Lung (tissue), 12 donors: ENCODE measurements around the gene CPLANE1. TPM values are rescaled to one million over a fixed set of nuclear protein-coding genes. Genes with fewer than 3 reads are reported as not detected.

Experiments used
- ATAC-seq: fragments of 200-7000 bp; cut with Tn5 transposase; one replicate; pipeline ENCODE4 v1.9.1; 2020; ENCODE audit warnings: moderate number of reproducible peaks; ENCODE audit not compliant: insufficient read depth, low FRiP score
- DNase-seq, 3 donors: peaks; one replicate each; pipeline ENCODE4 v3.0.0-alpha.2; 2013 to 2017
- H3K27ac ChIP-seq, 2 donors: one replicate each; pipeline ENCODE4 v1.5.1; 2013; ENCODE audit warnings: mild to moderate bottlenecking in 2 of 2, moderate library complexity in 2 of 2, control low read depth in 1 of 2, inconsistent platforms in 1 of 2, low read depth in 1 of 2, low read length in 1 of 2
- H3K27me3 ChIP-seq, 3 donors: one replicate each; pipeline ENCODE4 v1.5.1; 2013; ENCODE audit warnings: low read length in 2 of 3; ENCODE audit not compliant: control insufficient read depth in 3 of 3, insufficient read depth in 3 of 3
- H3K36me3 ChIP-seq, 4 donors: one replicate each; pipeline ENCODE4 v1.5.1; 2013; ENCODE audit warnings: low read length in 4 of 4, mild to moderate bottlenecking in 1 of 4, moderate library complexity in 1 of 4; ENCODE audit not compliant: control insufficient read depth in 4 of 4, insufficient read depth in 4 of 4
- H3K4me1 ChIP-seq, 5 donors: one replicate each; pipeline ENCODE4 v1.5.1; 2013; ENCODE audit warnings: low read length in 5 of 5, mild to moderate bottlenecking in 2 of 5, moderate library complexity in 1 of 5; ENCODE audit not compliant: control insufficient read depth in 5 of 5, insufficient read depth in 5 of 5
- H3K4me3 ChIP-seq: one replicate; pipeline ENCODE4 v1.5.1; 2013; ENCODE audit warnings: mild to moderate bottlenecking, control low read depth, moderate library complexity
- H3K9ac ChIP-seq, 2 donors: one replicate each; pipeline ENCODE4 v1.5.1; 2013; ENCODE audit warnings: low read length in 2 of 2, control low read depth in 1 of 2; ENCODE audit not compliant: insufficient read depth in 1 of 2
- H3K9me3 ChIP-seq, 4 donors: one replicate each; pipeline ENCODE4 v1.5.1; 2013; ENCODE audit warnings: low read length in 3 of 4, mild to moderate bottlenecking in 1 of 4, moderate library complexity in 1 of 4; ENCODE audit not compliant: control insufficient read depth in 4 of 4, insufficient read depth in 3 of 4
- CTCF ChIP-seq: IDR thresholded peaks from 2 replicates; pipeline ENCODE4 v1.5.1; 2012; ENCODE audit warnings: mild to moderate bottlenecking; ENCODE audit errors: control extremely low read depth, extremely low read depth
- WGBS, 2 donors: extraction: QIAGEN DNeasy Blood & Tissue Kit; methylation state at CpG; one replicate each; pipeline ENCODE4 v1.1.7; 2013; 5-methylcytosine and 5-hydroxymethylcytosine counted together
- polyA plus RNA-seq, 2 donors: library from polyadenylated mRNA; stranded (reverse); fragments of 200-250 nt; gene quantifications; one replicate each; pipeline ENCODE4 v1.2.1, GENCODE V29; 2013
- total RNA-seq, 2 donors: library from RNA; depleted of rRNA in 1 of 2; stranded (reverse); fragments of >200 nt in 1 of 2; gene quantifications; one replicate each; pipeline ENCODE4 v1.2.1, GENCODE V29; 2014 to 2021
- donor health status: control.
- donor health status: control.
- donor health status: Bipolar disorder and iron deficiency.
- donor health status: healthy.
- donor health status: DM: yes; HTN: yes; CAD: no.

The CPLANE1 gene
- total and polyA plus RNA-seq, 4 donors = 2.5 to 66.4 (median 12.5) TPM

DNA sequence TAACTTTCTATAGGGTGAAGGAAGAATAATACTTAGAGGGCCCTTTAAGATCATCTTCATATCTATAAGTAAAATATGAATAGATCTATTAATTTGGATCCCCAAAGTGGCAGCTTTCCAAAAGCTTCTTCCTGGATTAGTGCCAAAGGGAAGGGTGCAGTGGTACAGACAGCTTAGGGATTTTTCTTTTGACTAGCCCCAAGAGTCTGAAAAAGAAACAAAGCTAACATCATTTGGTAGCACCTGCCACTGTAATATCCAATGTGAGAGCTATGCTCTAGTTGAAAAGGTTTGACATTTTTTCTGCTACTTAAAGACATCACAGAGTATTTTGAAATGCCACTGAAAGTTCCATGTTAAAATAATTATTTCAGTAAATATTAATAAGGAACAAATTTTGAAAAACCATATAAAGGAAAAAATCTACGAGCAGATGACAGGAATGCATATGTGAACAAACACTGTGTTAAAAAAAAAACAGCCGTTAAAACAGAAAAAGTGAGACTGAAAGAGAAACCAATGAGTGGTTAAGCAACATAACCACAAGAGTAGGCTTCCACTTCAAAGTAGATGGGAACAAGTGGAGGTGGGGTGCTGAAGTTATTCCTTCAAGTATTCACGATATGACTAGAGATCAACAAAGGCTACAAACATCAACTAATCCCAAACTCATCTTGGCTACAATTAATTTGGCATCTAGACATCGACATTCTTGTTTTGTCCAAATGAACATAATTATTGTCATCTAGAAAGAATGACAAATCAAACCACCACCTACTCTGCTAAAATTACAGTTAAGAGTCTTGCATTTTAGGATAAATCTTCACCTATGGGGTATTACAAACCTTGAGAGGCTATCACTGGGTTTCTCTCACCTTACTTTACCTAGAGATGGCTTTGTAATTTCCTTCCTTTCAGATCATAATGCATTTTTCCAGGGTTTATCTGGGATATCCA lies 137.5 kb downstream of the CPLANE1 start:
- DNase-seq (peak in 1 of 3 donors; percentile 36), ATAC-seq (no peak)
- H3K36me3 ChIP-seq = peaks cover 6 to 31% (median 15%) of the 10 kb centered on the region in 4 donors
- no peak overlapping the region for H3K9ac ChIP-seq
- WGBS, 2 donors = 28 to 43% methylated on average over 4 of the region's 4 CpGs
- no peaks in the 10 kb centered on the region for H3K9me3 ChIP-seq
- no peaks in the 10 kb centered on the region for H3K4me1 ChIP-seq
- H3K27me3 ChIP-seq = no peaks in the 10 kb centered on the region
- H3K4me3 ChIP-seq = no peak overlapping the region
- TF ChIP-seq CTCF = no peak
- no peak overlapping the region for H3K27ac ChIP-seq

DNA sequence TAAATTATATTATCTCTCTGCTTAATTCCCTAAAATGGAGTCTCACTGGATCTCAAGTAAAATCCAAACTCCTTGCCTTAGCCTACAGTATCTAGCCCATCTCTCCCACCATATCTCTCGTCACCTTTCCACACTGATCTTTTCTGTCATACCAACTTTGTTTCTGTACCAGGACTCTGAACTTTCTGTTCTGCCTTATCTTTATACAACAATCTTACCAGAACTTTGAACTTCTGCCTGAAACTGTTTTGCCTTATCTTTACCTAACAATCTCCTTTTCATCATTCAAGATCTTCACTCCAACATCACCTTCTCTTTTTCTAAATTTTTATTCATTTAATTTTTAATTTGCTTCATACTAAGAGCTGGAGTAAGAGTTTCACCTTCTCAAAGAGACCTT lies 139.0 kb downstream of the CPLANE1 start:
- 92 to 95% methylated on average over 1 of the region's 1 CpG for WGBS, 2 donors
- Histone ChIP-seq H3K4me1 (no peaks in the 10 kb centered on the region), H3K27ac (no peak overlapping the region), H3K36me3 (peaks cover 6 to 33% (median 21%) of the 10 kb centered on the region in 4 donors), H3K27me3 (no peaks in the 10 kb centered on the region), H3K9ac (no peak overlapping the region), H3K9me3 (no peaks in the 10 kb centered on the region), H3K4me3 (no peak overlapping the region)
- TF ChIP-seq CTCF = no peak
- ATAC-seq (no peak), DNase-seq (no peak)

GRCh38 chr5:37109338-37109737 lies 139.8 kb downstream of the CPLANE1 start:
- Histone ChIP-seq H3K9ac (no peak overlapping the region), H3K9me3 (no peaks in the 10 kb centered on the region), H3K27ac (no peak overlapping the region), H3K4me3 (no peak overlapping the region), H3K36me3 (peaks cover 9 to 29% (median 20%) of the 10 kb centered on the region in 4 donors), H3K4me1 (no peaks in the 10 kb centered on the region), H3K27me3 (no peaks in the 10 kb centered on the region)
- ATAC-seq (no peak), DNase-seq (no peak)
- WGBS, 2 donors = 97 to 98% methylated on average over 3 of the region's 3 CpGs
- TF ChIP-seq CTCF = no peak
